Neutrophil (primary cell): ENCODE measurements around the gene LYPD6B.

ENCODE experiments used
- H3K27ac ChIP-seq: fragments of 200-600 bp; sonication (generic); 2 replicates; pipeline ENCODE4 v1.5.1; 2016; ENCODE audit warnings: mild to moderate bottlenecking, moderate library complexity
- H3K27me3 ChIP-seq: fragments of 200-600 bp; sonication (generic); 2 replicates; pipeline ENCODE4 v1.6.0; 2016; ENCODE audit warnings: mild to moderate bottlenecking
- H3K36me3 ChIP-seq: fragments of 200-600 bp; sonication (generic); 2 replicates; pipeline ENCODE4 v1.5.1; 2017
- H3K4me1 ChIP-seq, 2 experiments: fragments of 200-600 bp in 1 of 2; sonication (generic) in 1 of 2; 1 replicate in 1 of 2; 2 replicates in 1 of 2; pipeline versions ENCODE4 v1.5.1 to v1.6.1; 2013 to 2016; ENCODE audit warnings: low read depth in 1 of 2, low read length in 1 of 2, mild to moderate bottlenecking in 1 of 2, moderate library complexity in 1 of 2; ENCODE audit not compliant: control insufficient read depth in 1 of 2, insufficient read depth in 1 of 2
- H3K4me3 ChIP-seq, 2 experiments: fragments of 200-600 bp in 1 of 2; sonication (generic) in 1 of 2; 1 replicate in 1 of 2; 2 replicates in 1 of 2; pipeline ENCODE4 v1.5.1; 2013 to 2016; ENCODE audit warnings: low read depth in 1 of 2, low read length in 1 of 2, mild to moderate bottlenecking in 1 of 2, moderate library complexity in 1 of 2
- H3K9me3 ChIP-seq: fragments of 200-600 bp; sonication (generic); 2 replicates; pipeline ENCODE4 v1.5.1; 2016
- CTCF ChIP-seq: fragments of 200-600 bp; sonication (generic); IDR thresholded peaks from 2 replicates; pipeline ENCODE4 v1.5.1; 2016; ENCODE audit warnings: antibody characterized with exemption

LYPD6B gene

GRCh38 chr2:149034406-149034805 lies 4.1 kb upstream of the LYPD6B start:
- Histone ChIP-seq H3K27ac (no peak overlapping the region), H3K27me3 (peaks cover 38% of the 10 kb centered on the region), H3K9me3 (no peaks in the 10 kb centered on the region), H3K4me1 (peaks cover 9 to 12% of the 10 kb centered on the region in 2 experiments), H3K4me3 (no peak overlapping the region), H3K36me3 (no peaks in the 10 kb centered on the region)
- no peak for TF ChIP-seq CTCF

- Histone ChIP-seq H3K9me3 (no peaks in the 10 kb centered on the region), H3K27ac (no peak overlapping the region), H3K36me3 (no peaks in the 10 kb centered on the region), H3K27me3 (peaks cover 60% of the 10 kb centered on the region), H3K4me3 (no peak overlapping the region), H3K4me1 (peaks cover 9 to 12% of the 10 kb centered on the region in 2 experiments)
- no peak for TF ChIP-seq CTCF
These were observed 1.8 kb upstream of the LYPD6B start for GRCh38 chr2:149036507-149037293.

- Histone ChIP-seq H3K27ac (no peak overlapping the region), H3K4me3 (no peak overlapping the region), H3K27me3 (peaks cover 71% of the 10 kb centered on the region), H3K36me3 (no peaks in the 10 kb centered on the region), H3K9me3 (no peaks in the 10 kb centered on the region), H3K4me1 (peaks cover 9 to 12% of the 10 kb centered on the region in 2 experiments)
- no peak for TF ChIP-seq CTCF
These were observed 648 bp upstream of the LYPD6B start for GRCh38 chr2:149037851-149038250.

GRCh38 chr2:149039213-149039724 lies 770 bp downstream of the LYPD6B start:
- Histone ChIP-seq H3K27ac (no peak overlapping the region), H3K27me3 (peaks cover 77% of the 10 kb centered on the region), H3K4me3 (no peak overlapping the region), H3K36me3 (no peaks in the 10 kb centered on the region), H3K9me3 (no peaks in the 10 kb centered on the region), H3K4me1 (peaks cover 9 to 12% of the 10 kb centered on the region in 2 experiments)
- TF ChIP-seq CTCF = no peak

GRCh38 chr2:149040451-149040850 lies 2.0 kb downstream of the LYPD6B start:
- TF ChIP-seq CTCF = peak; percentile 57
- H3K9me3 ChIP-seq = no peaks in the 10 kb centered on the region
- peaks cover 9 to 12% of the 10 kb centered on the region in 2 experiments for H3K4me1 ChIP-seq
- peaks cover 77% of the 10 kb centered on the region for H3K27me3 ChIP-seq
- H3K4me3 ChIP-seq = no peak overlapping the region
- no peak overlapping the region for H3K27ac ChIP-seq
- H3K36me3 ChIP-seq = no peaks in the 10 kb centered on the region
